HCT116 (cell line): ENCODE data around the gene CSNK2A1. TPM values are rescaled to one million over a fixed set of nuclear protein-coding genes. Genes with fewer than 3 reads are reported as not detected.

Source experiments
- ATAC-seq: fragments of 200-7000 bp; cut with Tn5 transposase; 2 replicates; pipeline ENCODE4 v1.9.1; 2020; ENCODE audit warnings: mild to moderate bottlenecking, moderate library complexity
- BruUV-seq: library from RNA; stranded (reverse); fragments of 400-500 nt; replicated peaks from 2 replicates; lab custom pipeline; 2021; lab: Mats Ljungman, UMichigan
- CTCF ChIA-PET: fragments of 300-600 bp; sonication (Branson Sonifier 250); formaldehyde crosslinking; loops from one replicate; lab custom pipeline; 2021; ENCODE audit warnings: antibody characterized with exemption; lab: Charles Lee
- POLR2A ChIA-PET: fragments of 300-600, 350-600 bp; sonication (Branson Sonifier 250); formaldehyde crosslinking; loops from one replicate; lab custom pipeline; 2021; ENCODE audit warnings: antibody characterized with exemption; lab: Charles Lee
- RAD21 ChIA-PET, 2 experiments: fragments of 300-600 bp; sonication (Branson Sonifier 250); formaldehyde crosslinking; loops; one replicate each; lab custom pipeline; 2023; ENCODE audit warnings: low total read pairs in 2 of 2; ENCODE audit not compliant: uncharacterized antibody in 2 of 2, unreplicated experiment in 2 of 2, low non-redundant PET in 1 of 2; lab: Charles Lee
- DNase-seq: peaks from one replicate; pipeline ENCODE4 v3.0.0-alpha.2; 2010; ENCODE audit warnings: low read depth, low spot score
- H2AFZ ChIP-seq: fragments of 200-600 bp; shearing (Covaris generic), sonication (generic); 2 replicates; pipeline ENCODE4 v1.6.1; 2017; ENCODE audit warnings: low read depth, mixed run types, mixed read lengths, antibody characterized with exemption, low read length; ENCODE audit not compliant: poor library complexity, severe bottlenecking
- H3K27ac ChIP-seq: 2 replicates; pipeline ENCODE4 v1.5.1; 2012; ENCODE audit warnings: low read depth, low read length
- H3K27me3 ChIP-seq: fragments of 200-600 bp; sonication (generic); 2 replicates; pipeline ENCODE4 v1.6.1; 2016; ENCODE audit warnings: mixed run types, low read length, mixed read lengths; ENCODE audit not compliant: insufficient read depth
- H3K36me3 ChIP-seq, 2 experiments: fragments of 200-500 bp in 1 of 2; fragments of 200-600 bp in 1 of 2; sonication (Bioruptor generic) in 1 of 2; sonication (generic) in 1 of 2; 2 replicates each; pipeline versions ENCODE4 v1.5.1 to v1.6.1; 2014 to 2016; ENCODE audit warnings: low read length in 2 of 2, inconsistent platforms in 1 of 2, mixed read lengths in 1 of 2, mixed run types in 1 of 2; ENCODE audit not compliant: insufficient read depth in 2 of 2, control insufficient read depth in 1 of 2
- H3K4me1 ChIP-seq, 2 experiments: fragments of 200-600 bp in 1 of 2; sonication (generic) in 1 of 2; 2 replicates each; pipeline versions ENCODE4 v1.5.1 to v1.6.1; 2012 to 2017; ENCODE audit warnings: low read length in 2 of 2, inconsistent platforms in 1 of 2, mild to moderate bottlenecking in 1 of 2, mixed read lengths in 1 of 2, mixed run types in 1 of 2, moderate library complexity in 1 of 2; ENCODE audit not compliant: insufficient read depth in 2 of 2, control insufficient read depth in 1 of 2
- H3K4me2 ChIP-seq: fragments of 200-600 bp; sonication (generic); 2 replicates; pipeline ENCODE4 v1.6.1; 2017; ENCODE audit warnings: mixed run types, low read length, mixed read lengths
- H3K4me3 ChIP-seq, 2 experiments: fragments of 200-600 bp in 1 of 2; sonication (generic) in 1 of 2; replicated peaks in 1 of 2; 2 replicates each; pipeline ENCODE4 v1.5.1; 2011 to 2016; ENCODE audit warnings: low read length in 2 of 2, control low read depth in 1 of 2, low read depth in 1 of 2, mild to moderate bottlenecking in 1 of 2, mixed read lengths in 1 of 2, mixed run types in 1 of 2
- H3K79me2 ChIP-seq: fragments of 200-600 bp; sonication (generic); 2 replicates; pipeline ENCODE4 v1.6.1; 2017; ENCODE audit warnings: mild to moderate bottlenecking, mixed run types, low read length, moderate library complexity, mixed read lengths; ENCODE audit not compliant: insufficient read depth
- H3K9ac ChIP-seq: fragments of 200-600 bp; sonication (generic); 2 replicates; pipeline ENCODE4 v1.6.1; 2016; ENCODE audit warnings: low read length, mixed read lengths
- H3K9me2 ChIP-seq: fragments of 200-600 bp; sonication (generic), shearing (Covaris generic); 2 replicates; pipeline ENCODE4 v1.6.1; 2017; ENCODE audit warnings: mixed run types, mild to moderate bottlenecking, moderate library complexity; ENCODE audit not compliant: insufficient read depth
- H3K9me3 ChIP-seq, 2 experiments: fragments of 200-500 bp in 1 of 2; fragments of 200-600 bp in 1 of 2; sonication (Bioruptor generic) in 1 of 2; sonication (generic) in 1 of 2; 2 replicates each; pipeline ENCODE4 v1.6.1; 2014 to 2017; ENCODE audit warnings: low read length in 2 of 2, mixed read lengths in 2 of 2, inconsistent platforms in 1 of 2, low read depth in 1 of 2, mild to moderate bottlenecking in 1 of 2, mixed run types in 1 of 2, moderate library complexity in 1 of 2; ENCODE audit not compliant: control insufficient read depth in 1 of 2, insufficient read depth in 1 of 2
- H4K20me1 ChIP-seq: fragments of 200-600 bp; sonication (generic), shearing (Covaris generic); 2 replicates; pipeline ENCODE4 v1.6.1; 2017; ENCODE audit warnings: mixed run types, mild to moderate bottlenecking, moderate library complexity; ENCODE audit not compliant: insufficient read depth
- CBX3 ChIP-seq: IDR thresholded peaks from 2 replicates; pipeline ENCODE4 v1.6.1; 2012; ENCODE audit warnings: low read depth
- EZH2phosphoT487 ChIP-seq: fragments of 200-600 bp; IDR thresholded peaks from 2 replicates; pipeline ENCODE4 v1.6.1; 2018; ENCODE audit warnings: antibody characterized with exemption, borderline replicate concordance
- JUND ChIP-seq: IDR thresholded peaks from 2 replicates; pipeline ENCODE4 v1.6.1; 2012
- POLR2A ChIP-seq: IDR thresholded peaks from 2 replicates; pipeline ENCODE4 v1.7.0; 2011; ENCODE audit warnings: borderline replicate concordance; ENCODE audit not compliant: insufficient read depth, insufficient read length; ENCODE audit errors: extremely low read depth
- SP1 ChIP-seq: IDR thresholded peaks from 2 replicates; pipeline ENCODE4 v1.6.1; 2012; ENCODE audit warnings: low read depth
- SRF ChIP-seq: IDR thresholded peaks from 2 replicates; pipeline ENCODE4 v1.6.1; 2012; ENCODE audit warnings: low read depth
- ZNF274 ChIP-seq: fragments of 200-500 bp; sonication (Bioruptor generic); IDR thresholded peaks from 2 replicates; pipeline ENCODE4 v1.6.1; 2014; ENCODE audit warnings: mild to moderate bottlenecking, low read depth, low read length, inconsistent platforms
- intact Hi-C: fragments of 100-400 bp; cut with micrococcal nuclease; formaldehyde crosslinking; loops from 2 replicates; pipeline ENCODE4 v1.10.0; 2022
- total RNA-seq: library from RNA; stranded (reverse); gene quantifications from one replicate; pipeline ENCODE4 v1.2.1, GENCODE V29; 2021; ENCODE audit not compliant: unreplicated experiment
- TF ChIP-seq, protein P1 (sequence below), 3 experiments: fragments of 200-600 bp in 1 of 3; sonication (generic) in 1 of 3; IDR thresholded peaks in 2 of 3; conservative IDR thresholded peaks in 1 of 3; 2 replicates each; pipeline ENCODE4 v1.5.1; 2012 to 2017; ENCODE audit warnings: low read depth in 2 of 3, low read length in 2 of 3, antibody characterized with exemption in 1 of 3, borderline replicate concordance in 1 of 3, control low read depth in 1 of 3, mild to moderate bottlenecking in 1 of 3, mixed read lengths in 1 of 3, mixed run types in 1 of 3, moderate library complexity in 1 of 3; ENCODE audit not compliant: insufficient read depth in 1 of 3
- TF ChIP-seq, protein P2 (sequence below): IDR thresholded peaks from 2 replicates; pipeline ENCODE4 v1.6.1; 2011; ENCODE audit warnings: mild to moderate bottlenecking, low read length, moderate library complexity; ENCODE audit not compliant: insufficient replicate concordance; ENCODE audit errors: extremely low read depth
- TF ChIP-seq, protein P3 (sequence below): IDR thresholded peaks from 2 replicates; pipeline ENCODE4 v1.6.1; 2012
- TF ChIP-seq, protein P4 (sequence below): IDR thresholded peaks from 2 replicates; pipeline ENCODE4 v1.6.1; 2012

Gene CSNK2A1
- total RNA-seq, 1 experiment from 2014 or later = 284 TPM

DNA sequence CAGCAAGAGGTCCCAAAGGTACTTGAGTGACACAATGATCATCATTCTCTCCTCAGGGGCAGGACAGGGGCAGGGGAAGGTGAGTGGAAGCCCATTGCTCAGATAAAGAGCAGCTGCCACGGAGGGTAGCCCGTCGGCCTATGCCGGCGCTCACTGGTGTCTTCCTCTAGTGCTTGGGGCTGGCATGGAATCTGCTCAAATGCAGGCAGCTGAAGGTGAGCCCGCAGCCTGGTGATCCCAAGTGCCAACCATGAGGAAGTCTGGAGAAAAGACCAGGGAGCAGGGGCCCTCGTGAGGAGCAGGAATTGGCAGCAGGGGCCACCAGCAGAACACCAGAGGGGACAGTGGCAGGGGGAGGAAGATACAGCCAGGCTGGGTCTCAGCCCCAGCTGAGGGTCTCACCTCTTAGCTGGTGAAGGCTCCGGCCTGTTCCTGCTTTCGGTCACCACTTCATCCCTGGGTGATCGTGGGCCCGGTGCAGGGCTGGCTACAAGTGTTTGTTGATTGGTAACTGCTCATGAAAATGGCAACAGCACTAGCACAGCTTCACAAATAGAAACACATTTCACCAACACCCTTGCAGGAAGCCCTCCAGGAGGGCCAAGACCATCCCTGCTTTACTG, 110.8 kb downstream of the CSNK2A1 start (continued):
- TF ChIP-seq, protein P1, sequence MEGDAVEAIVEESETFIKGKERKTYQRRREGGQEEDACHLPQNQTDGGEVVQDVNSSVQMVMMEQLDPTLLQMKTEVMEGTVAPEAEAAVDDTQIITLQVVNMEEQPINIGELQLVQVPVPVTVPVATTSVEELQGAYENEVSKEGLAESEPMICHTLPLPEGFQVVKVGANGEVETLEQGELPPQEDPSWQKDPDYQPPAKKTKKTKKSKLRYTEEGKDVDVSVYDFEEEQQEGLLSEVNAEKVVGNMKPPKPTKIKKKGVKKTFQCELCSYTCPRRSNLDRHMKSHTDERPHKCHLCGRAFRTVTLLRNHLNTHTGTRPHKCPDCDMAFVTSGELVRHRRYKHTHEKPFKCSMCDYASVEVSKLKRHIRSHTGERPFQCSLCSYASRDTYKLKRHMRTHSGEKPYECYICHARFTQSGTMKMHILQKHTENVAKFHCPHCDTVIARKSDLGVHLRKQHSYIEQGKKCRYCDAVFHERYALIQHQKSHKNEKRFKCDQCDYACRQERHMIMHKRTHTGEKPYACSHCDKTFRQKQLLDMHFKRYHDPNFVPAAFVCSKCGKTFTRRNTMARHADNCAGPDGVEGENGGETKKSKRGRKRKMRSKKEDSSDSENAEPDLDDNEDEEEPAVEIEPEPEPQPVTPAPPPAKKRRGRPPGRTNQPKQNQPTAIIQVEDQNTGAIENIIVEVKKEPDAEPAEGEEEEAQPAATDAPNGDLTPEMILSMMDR (IDR thresholded peaks at IDR 0.05 in 2 of 3, conservative IDR thresholded peaks at IDR 0.05 in 1 of 3; ENCODE audit: borderline replicate concordance in 1 of 3, insufficient read depth in 1 of 3, low read depth in 2 of 3, low read length in 2 of 3) = no peak
- TF ChIP-seq, all 23 proteins: peak for 2

DNA sequence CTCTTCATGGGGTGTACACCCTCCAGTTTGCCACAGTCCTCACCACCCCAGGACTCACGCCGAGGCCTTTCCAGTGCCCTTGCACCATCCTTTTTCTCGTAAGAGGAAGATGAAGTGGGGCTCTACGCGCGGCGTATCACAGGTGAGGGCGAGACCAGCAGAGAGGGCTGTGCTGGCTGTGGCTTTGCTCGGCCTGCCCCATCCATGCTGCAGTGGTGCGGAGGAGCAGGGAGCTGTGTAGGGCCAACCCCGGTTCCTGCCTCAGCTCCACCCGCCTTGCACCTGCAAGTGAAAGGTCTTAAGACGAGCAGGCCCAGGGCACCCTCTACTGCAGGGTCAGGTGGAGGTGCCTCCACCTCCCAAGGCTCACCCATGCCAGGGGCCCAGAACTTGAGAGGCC, 111.4 kb downstream of the CSNK2A1 start:
- DNase-seq (no peak), ATAC-seq (no peak)
- H3K9me2 ChIP-seq = no peaks in the 10 kb centered on the region
- CTCF ChIA-PET = interaction anchor here (0.8 to 2.9 kb wide), 6 partner anchors 20 to 307 kb away, joined by 3 to 29 read pairs (median 12); no protein-coding TSS in a partner anchor
- no peak overlapping the region for H3K4me3 ChIP-seq
- peaks cover 0 to 23% of the 10 kb centered on the region in 2 experiments; a peak in 3 of 4 replicates for H3K36me3 ChIP-seq
- H3K9me3 ChIP-seq = no peaks in the 10 kb centered on the region
- no peak overlapping the region for H2AFZ ChIP-seq
- no peak overlapping the region for H3K27ac ChIP-seq
- intact Hi-C loops = no loop called here
- H3K79me2 ChIP-seq = no peaks in the 10 kb centered on the region
- no peaks in the 10 kb centered on the region for H3K27me3 ChIP-seq
- POLR2A ChIA-PET = interaction anchor here (1.2 to 1.7 kb wide), 3 partner anchors 31 to 69 kb away, joined by 3 to 9 read pairs (median 3); no protein-coding TSS in a partner anchor
- H3K9ac ChIP-seq = no peak overlapping the region
- TF ChIP-seq, protein P2, sequence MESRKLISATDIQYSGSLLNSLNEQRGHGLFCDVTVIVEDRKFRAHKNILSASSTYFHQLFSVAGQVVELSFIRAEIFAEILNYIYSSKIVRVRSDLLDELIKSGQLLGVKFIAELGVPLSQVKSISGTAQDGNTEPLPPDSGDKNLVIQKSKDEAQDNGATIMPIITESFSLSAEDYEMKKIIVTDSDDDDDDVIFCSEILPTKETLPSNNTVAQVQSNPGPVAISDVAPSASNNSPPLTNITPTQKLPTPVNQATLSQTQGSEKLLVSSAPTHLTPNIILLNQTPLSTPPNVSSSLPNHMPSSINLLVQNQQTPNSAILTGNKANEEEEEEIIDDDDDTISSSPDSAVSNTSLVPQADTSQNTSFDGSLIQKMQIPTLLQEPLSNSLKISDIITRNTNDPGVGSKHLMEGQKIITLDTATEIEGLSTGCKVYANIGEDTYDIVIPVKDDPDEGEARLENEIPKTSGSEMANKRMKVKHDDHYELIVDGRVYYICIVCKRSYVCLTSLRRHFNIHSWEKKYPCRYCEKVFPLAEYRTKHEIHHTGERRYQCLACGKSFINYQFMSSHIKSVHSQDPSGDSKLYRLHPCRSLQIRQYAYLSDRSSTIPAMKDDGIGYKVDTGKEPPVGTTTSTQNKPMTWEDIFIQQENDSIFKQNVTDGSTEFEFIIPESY = no peak
- TF ChIP-seq EZH2phosphoT487 = no peak
- no peak for TF ChIP-seq JUND
- no peak for TF ChIP-seq ZNF274
- TF ChIP-seq, protein P3, sequence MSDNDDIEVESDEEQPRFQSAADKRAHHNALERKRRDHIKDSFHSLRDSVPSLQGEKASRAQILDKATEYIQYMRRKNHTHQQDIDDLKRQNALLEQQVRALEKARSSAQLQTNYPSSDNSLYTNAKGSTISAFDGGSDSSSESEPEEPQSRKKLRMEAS = no peak
- no peak for TF ChIP-seq SP1
- TF ChIP-seq SRF = no peak
- TF ChIP-seq CBX3 = no peak
- no peak for TF ChIP-seq POLR2A
- TF ChIP-seq, protein P4, sequence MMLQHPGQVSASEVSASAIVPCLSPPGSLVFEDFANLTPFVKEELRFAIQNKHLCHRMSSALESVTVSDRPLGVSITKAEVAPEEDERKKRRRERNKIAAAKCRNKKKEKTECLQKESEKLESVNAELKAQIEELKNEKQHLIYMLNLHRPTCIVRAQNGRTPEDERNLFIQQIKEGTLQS = no peak
- TF ChIP-seq, all 23 proteins: peak for 0
- Histone ChIP-seq H3K4me2 (no peak overlapping the region), H4K20me1 (no peaks in the 10 kb centered on the region), H3K4me1 (peaks cover 0 to 5% of the 10 kb centered on the region in 2 experiments; a peak in 1 of 4 replicates)
- BruUV-seq = no TSS peak
- RAD21 ChIA-PET = interaction anchor here in 1 of 2 experiments (1.0 kb wide), 1 partner anchor 70 kb away, joined by 4 read pairs; no protein-coding TSS in a partner anchor
